Endothelial cell of hepatic sinusoid (primary cell): ENCODE measurements around the gene FBLN2.

Experiments used
- in situ Hi-C: cut with HindIII; loops from 2 replicates; pipeline ENCODE4 v1.10.0; 2017; ENCODE audit warnings: low sequenced_read_pairs

The FBLN2 gene

GRCh38 chr3:13596426-13597205 is 47.7 kb downstream of the FBLN2 start:
- in situ Hi-C loops = no loop called here

GRCh38 chr3:13597661-13598060 is 48.7 kb downstream of the FBLN2 start:
- in situ Hi-C loops = no loop called here

GRCh38 chr3:13598201-13598600 is 49.3 kb downstream of the FBLN2 start:
- in situ Hi-C loops = no loop called here

- in situ Hi-C loops = no loop called here
Measured at GRCh38 chr3:13598926-13599886, 50.3 kb downstream of the FBLN2 start.

GRCh38 chr3:13599887-13600450 is 51.0 kb downstream of the FBLN2 start:
- in situ Hi-C loops = loop anchor here (5.0 kb wide), 1 partner anchor 83 kb away; no protein-coding TSS in a partner anchor

GRCh38 chr3:13600950-13601691 is 52.2 kb downstream of the FBLN2 start:
- in situ Hi-C loops = loop anchor here (5.0 kb wide), 1 partner anchor 84 kb away; no protein-coding TSS in a partner anchor

- in situ Hi-C loops = loop anchor here (5.0 kb wide), 1 partner anchor 84 kb away; no protein-coding TSS in a partner anchor
Measured at GRCh38 chr3:13601692-13602080, 52.8 kb downstream of the FBLN2 start.

- in situ Hi-C loops = no loop called here
Measured at GRCh38 chr3:13605555-13605954, 56.6 kb downstream of the FBLN2 start.

GRCh38 chr3:13607821-13608597 is 59.1 kb downstream of the FBLN2 start:
- in situ Hi-C loops = no loop called here

- in situ Hi-C loops = no loop called here
Measured at GRCh38 chr3:13608969-13609725, 60.2 kb downstream of the FBLN2 start.

- in situ Hi-C loops = loop anchor here (10.0 kb wide), 1 partner anchor 75 kb away; no protein-coding TSS in a partner anchor
Measured at GRCh38 chr3:13610006-13610570, 61.2 kb downstream of the FBLN2 start.

- in situ Hi-C loops = loop anchor here (10.0 kb wide), 1 partner anchor 74 kb away; no protein-coding TSS in a partner anchor
Measured at GRCh38 chr3:13611221-13611620, 62.3 kb downstream of the FBLN2 start.

- in situ Hi-C loops = loop anchor here (10.0 kb wide), 1 partner anchor 72 kb away; no protein-coding TSS in a partner anchor
Measured at GRCh38 chr3:13612829-13613228, 63.9 kb downstream of the FBLN2 start.

GRCh38 chr3:13613343-13614190 is 64.6 kb downstream of the FBLN2 start:
- in situ Hi-C loops = loop anchor here (10.0 kb wide), 1 partner anchor 71 kb away; no protein-coding TSS in a partner anchor

- in situ Hi-C loops = loop anchor here (10.0 kb wide), 1 partner anchor 70 kb away; no protein-coding TSS in a partner anchor
Measured at GRCh38 chr3:13614607-13615006, 65.7 kb downstream of the FBLN2 start.

- in situ Hi-C loops = loop anchor here (10.0 kb wide), 1 partner anchor 70 kb away; no protein-coding TSS in a partner anchor
Measured at GRCh38 chr3:13615019-13615528, 66.1 kb downstream of the FBLN2 start.

GRCh38 chr3:13616359-13616758 is 67.4 kb downstream of the FBLN2 start:
- in situ Hi-C loops = loop anchor here (10.0 kb wide), 1 partner anchor 68 kb away; no protein-coding TSS in a partner anchor
